ENCODE measurements around the gene C17orf50. TPM values are rescaled to one million over a fixed set of nuclear protein-coding genes. Genes with fewer than 3 reads are reported as not detected.

C17orf50 gene
- total RNA-seq, 1 experiment from 2014 or later = not detected

DNA sequence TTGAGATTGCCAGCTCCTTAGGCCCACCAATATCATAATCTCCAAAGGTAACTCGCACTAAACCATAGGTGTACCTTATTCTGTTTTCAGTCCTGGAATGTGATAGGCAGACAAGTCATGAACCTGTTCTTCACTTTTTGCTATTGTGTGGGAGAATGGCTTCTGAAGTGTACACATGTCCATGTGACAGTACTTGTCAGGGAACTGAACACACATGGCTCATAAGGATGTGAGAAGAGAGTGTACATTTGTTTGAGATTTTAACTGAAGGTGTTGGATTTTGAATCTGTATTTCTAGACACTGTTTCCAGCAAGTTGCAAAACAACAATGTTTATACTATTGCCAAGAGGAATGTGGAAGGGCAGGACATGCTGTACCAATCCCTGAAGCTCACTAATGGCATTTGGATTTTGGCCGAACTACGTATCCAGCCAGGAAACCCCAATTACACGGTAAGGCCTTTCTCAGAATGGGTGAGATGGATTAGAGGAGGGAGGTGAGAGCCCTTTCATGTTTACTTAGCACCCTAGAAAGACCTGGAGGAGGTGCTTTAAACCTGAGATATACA, 43.7 kb upstream of the C17orf50 start:
- POLR2A ChIA-PET (ENCODE audit: unreplicated experiment) = no interaction called here
- DNase-seq = no peak
- CTCF ChIA-PET = no interaction called here

DNA sequence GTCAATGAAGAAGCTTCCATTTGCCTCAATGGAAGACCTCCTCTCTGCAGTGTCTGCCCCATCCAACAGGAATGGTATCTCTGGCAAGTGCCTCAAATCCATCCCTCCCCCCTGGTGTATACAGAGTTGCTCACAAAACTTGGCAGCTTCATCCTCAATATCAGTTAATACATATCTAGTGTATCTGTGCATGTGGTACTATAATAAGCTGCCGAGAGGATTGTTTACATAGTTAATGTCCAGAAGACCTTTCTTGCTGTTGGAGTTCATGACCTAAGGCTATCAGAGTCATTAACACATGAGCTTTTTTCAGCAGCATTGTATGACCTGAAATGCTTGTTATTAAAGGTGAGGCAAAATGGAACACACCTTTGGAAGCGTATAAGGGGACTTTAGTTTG, 43.2 kb upstream of the C17orf50 start:
- no peak overlapping the region for H3K4me3 ChIP-seq (ENCODE audit: low read length)
- H2AFZ ChIP-seq (ENCODE audit: low read length) = no peak overlapping the region
- TF ChIP-seq EZH2 (IDR thresholded peaks at IDR 0.05; ENCODE audit: low read length, unreplicated experiment) (no peak), EZH2phosphoT487 (IDR thresholded peaks at IDR 0.05; ENCODE audit: borderline replicate concordance, low read length) (no peak)
- TF ChIP-seq, protein P1, sequence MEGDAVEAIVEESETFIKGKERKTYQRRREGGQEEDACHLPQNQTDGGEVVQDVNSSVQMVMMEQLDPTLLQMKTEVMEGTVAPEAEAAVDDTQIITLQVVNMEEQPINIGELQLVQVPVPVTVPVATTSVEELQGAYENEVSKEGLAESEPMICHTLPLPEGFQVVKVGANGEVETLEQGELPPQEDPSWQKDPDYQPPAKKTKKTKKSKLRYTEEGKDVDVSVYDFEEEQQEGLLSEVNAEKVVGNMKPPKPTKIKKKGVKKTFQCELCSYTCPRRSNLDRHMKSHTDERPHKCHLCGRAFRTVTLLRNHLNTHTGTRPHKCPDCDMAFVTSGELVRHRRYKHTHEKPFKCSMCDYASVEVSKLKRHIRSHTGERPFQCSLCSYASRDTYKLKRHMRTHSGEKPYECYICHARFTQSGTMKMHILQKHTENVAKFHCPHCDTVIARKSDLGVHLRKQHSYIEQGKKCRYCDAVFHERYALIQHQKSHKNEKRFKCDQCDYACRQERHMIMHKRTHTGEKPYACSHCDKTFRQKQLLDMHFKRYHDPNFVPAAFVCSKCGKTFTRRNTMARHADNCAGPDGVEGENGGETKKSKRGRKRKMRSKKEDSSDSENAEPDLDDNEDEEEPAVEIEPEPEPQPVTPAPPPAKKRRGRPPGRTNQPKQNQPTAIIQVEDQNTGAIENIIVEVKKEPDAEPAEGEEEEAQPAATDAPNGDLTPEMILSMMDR (conservative IDR thresholded peaks at IDR 0.05; ENCODE audit: low read depth, low read length) = no peak
- H3K4me1 ChIP-seq (ENCODE audit: insufficient read depth, low read length) = no peaks in the 10 kb centered on the region
- peaks cover 23% of the 10 kb centered on the region; the same call in 1 of the 2 replicates for H3K36me3 ChIP-seq (ENCODE audit: low read depth, low read length)
- H3K27ac ChIP-seq (ENCODE audit: low read length) = no peak overlapping the region
- no peaks in the 10 kb centered on the region for H3K9me3 ChIP-seq (ENCODE audit: low read length)
- no peak overlapping the region for H3K9ac ChIP-seq (ENCODE audit: low read length)
- H3K79me2 ChIP-seq (ENCODE audit: low read length) = no peaks in the 10 kb centered on the region
- no TSS peak for BruUV-seq (replicated peaks)
- no peaks in the 10 kb centered on the region for H3F3A ChIP-seq (ENCODE audit: low read length, unreplicated experiment)
- H4K20me1 ChIP-seq (ENCODE audit: low read length) = no peaks in the 10 kb centered on the region
- no peak for ATAC-seq
- ChIA-PET POLR2A (ENCODE audit: unreplicated experiment) (no interaction called here), CTCF (no interaction called here)
- H3K27me3 ChIP-seq (ENCODE audit: low read length) = no peaks in the 10 kb centered on the region
- no peak for DNase-seq
- no peak overlapping the region for H3K4me2 ChIP-seq (ENCODE audit: low read length)
- H3K9me2 ChIP-seq (replicated peaks; ENCODE audit: low read length) = no peaks in the 10 kb centered on the region
- intact Hi-C loops (cut with micrococcal nuclease) = no loop called here

More for the DNA sequence above, 43.7 kb upstream of the C17orf50 start:
- H3K9me3 ChIP-seq (ENCODE audit: low read length) = no peaks in the 10 kb centered on the region
- no peaks in the 10 kb centered on the region for H3F3A ChIP-seq (ENCODE audit: low read length, unreplicated experiment)
- no peaks in the 10 kb centered on the region for H4K20me1 ChIP-seq (ENCODE audit: low read length)
- no peaks in the 10 kb centered on the region for H3K27me3 ChIP-seq (ENCODE audit: low read length)
- peaks cover 23% of the 10 kb centered on the region; the same call in 1 of the 2 replicates for H3K36me3 ChIP-seq (ENCODE audit: low read depth, low read length)
- no peaks in the 10 kb centered on the region for H3K79me2 ChIP-seq (ENCODE audit: low read length)
- no peak for ATAC-seq
- intact Hi-C loops (cut with micrococcal nuclease) = no loop called here
- no peaks in the 10 kb centered on the region for H3K9me2 ChIP-seq (replicated peaks; ENCODE audit: low read length)
- no peak overlapping the region for H3K27ac ChIP-seq (ENCODE audit: low read length)
- no peak overlapping the region for H2AFZ ChIP-seq (ENCODE audit: low read length)
- H3K9ac ChIP-seq (ENCODE audit: low read length) = no peak overlapping the region
- no peak overlapping the region for H3K4me2 ChIP-seq (ENCODE audit: low read length)
- H3K4me3 ChIP-seq (ENCODE audit: low read length) = no peak overlapping the region
- H3K4me1 ChIP-seq (ENCODE audit: insufficient read depth, low read length) = no peaks in the 10 kb centered on the region
- BruUV-seq (replicated peaks) = no TSS peak
- TF ChIP-seq, protein P1 (conservative IDR thresholded peaks at IDR 0.05; ENCODE audit: low read depth, low read length) = no peak
- TF ChIP-seq EZH2phosphoT487 (IDR thresholded peaks at IDR 0.05; ENCODE audit: borderline replicate concordance, low read length) = no peak
- no peak for TF ChIP-seq EZH2 (IDR thresholded peaks at IDR 0.05; ENCODE audit: low read length, unreplicated experiment)

DNA sequence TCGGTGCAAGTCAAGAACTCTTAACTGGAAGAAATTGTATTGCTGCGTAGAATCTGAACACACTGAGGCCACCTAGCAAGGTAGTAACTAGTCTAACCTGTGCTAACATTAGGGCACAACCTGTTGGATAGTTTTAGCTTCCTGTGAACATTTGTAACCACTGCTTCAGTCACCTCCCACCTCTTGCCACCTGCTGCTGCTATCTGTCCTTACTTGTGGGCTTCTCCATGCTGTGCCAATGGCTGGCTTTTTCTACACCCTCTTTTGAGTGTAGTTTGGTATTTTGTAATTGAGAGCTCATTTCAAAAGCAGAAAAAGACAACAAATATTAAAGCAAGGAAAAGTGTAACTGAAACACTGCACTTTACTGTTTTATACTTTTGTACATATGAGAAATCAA, 37.0 kb upstream of the C17orf50 start:
- intact Hi-C loops (cut with micrococcal nuclease) = no loop called here
- H3K27me3 ChIP-seq (ENCODE audit: low read length) = no peaks in the 10 kb centered on the region
- ChIA-PET POLR2A (ENCODE audit: unreplicated experiment) (no interaction called here), CTCF (no interaction called here)
- TF ChIP-seq EZH2 (IDR thresholded peaks at IDR 0.05; ENCODE audit: low read length, unreplicated experiment) = no peak
- TF ChIP-seq, protein P1 (conservative IDR thresholded peaks at IDR 0.05; ENCODE audit: low read depth, low read length) = no peak
- TF ChIP-seq EZH2phosphoT487 (IDR thresholded peaks at IDR 0.05; ENCODE audit: borderline replicate concordance, low read length) = no peak
- H3K9me3 ChIP-seq (ENCODE audit: low read length) = no peaks in the 10 kb centered on the region
- H3K36me3 ChIP-seq (ENCODE audit: low read depth, low read length) = peaks cover 27% of the 10 kb centered on the region
- H3K4me1 ChIP-seq (ENCODE audit: insufficient read depth, low read length) = no peaks in the 10 kb centered on the region
- no TSS peak for BruUV-seq (replicated peaks)
- no peak for ATAC-seq
- H3K4me2 ChIP-seq (ENCODE audit: low read length) = no peak overlapping the region
- H4K20me1 ChIP-seq (ENCODE audit: low read length) = no peaks in the 10 kb centered on the region
- H3K9ac ChIP-seq (ENCODE audit: low read length) = no peak overlapping the region
- no peaks in the 10 kb centered on the region for H3K79me2 ChIP-seq (ENCODE audit: low read length)
- no peak for DNase-seq
- H3K9me2 ChIP-seq (replicated peaks; ENCODE audit: low read length) = no peaks in the 10 kb centered on the region
- no peaks in the 10 kb centered on the region for H3F3A ChIP-seq (ENCODE audit: low read length, unreplicated experiment)
- no peak overlapping the region for H3K27ac ChIP-seq (ENCODE audit: low read length)
- no peak overlapping the region for H3K4me3 ChIP-seq (ENCODE audit: low read length)
- H2AFZ ChIP-seq (ENCODE audit: low read length) = no peak overlapping the region

Data from PC-3 (cell line).